Measurements from ENCODE around the gene TUBB2A. TPM values are rescaled to one million over a fixed set of nuclear protein-coding genes. Genes with fewer than 3 reads are reported as not detected.

The TUBB2A gene
- total and polyA plus RNA-seq, 4 donors, result 16.9 to 40.0 (median 36.6) TPM

Other genes starting within 250 kb of the TUBB2A start
- 100 to 1,000 TPM; 111 to 132 TPM for gene SERPINB6, start 186.0 kb downstream of the TUBB2A start, total RNA-seq
- gene SERPINB6, start 186.0 kb downstream of the TUBB2A start, polyA plus RNA-seq, result 100 to 1,000 TPM; 174 to 243 TPM
- gene NQO2, start 157.7 kb downstream of the TUBB2A start, total RNA-seq, result 10 to 100 TPM; 23.2 to 40.3 TPM
- 10 to 100 TPM; 58.6 to 58.9 TPM for gene NQO2, start 157.7 kb downstream of the TUBB2A start, polyA plus RNA-seq
- gene RIPK1, start 89.0 kb downstream of the TUBB2A start, total RNA-seq, result 10 to 100 TPM; 23.1 to 27.3 TPM
- 10 to 100 TPM in 1 of 2 donors, 1 to 10 TPM in 1; 9.9 to 21.8 TPM for gene RIPK1, start 89.0 kb downstream of the TUBB2A start, polyA plus RNA-seq
- gene BPHL, start 38.8 kb downstream of the TUBB2A start, total RNA-seq, result 10 to 100 TPM in 1 of 2 donors, 1 to 10 TPM in 1; 6.4 to 14.6 TPM
- gene BPHL, start 38.8 kb downstream of the TUBB2A start, polyA plus RNA-seq, result 10 to 100 TPM; 16.2 to 18.7 TPM
- gene TUBB2B, start 70.1 kb upstream of the TUBB2A start, total RNA-seq, result 1 to 10 TPM; 5.6 to 6.3 TPM
- 1 to 10 TPM; 2.8 to 4.3 TPM for gene TUBB2B, start 70.1 kb upstream of the TUBB2A start, polyA plus RNA-seq
- 10 to 100 TPM; 12.0 to 24.3 TPM for gene PSMG4, start 101.4 kb upstream of the TUBB2A start, total RNA-seq
- gene PSMG4, start 101.4 kb upstream of the TUBB2A start, polyA plus RNA-seq, result 10 to 100 TPM; 27.7 to 38.2 TPM